MM.1S (cell line): Measurements from ENCODE around the gene RUSF1.

Experiments used
- CTCF ChIP-seq: fragments of 300-600 bp; sonication (generic); IDR thresholded peaks from 2 replicates; pipeline ENCODE4 v1.5.1; 2016; ENCODE audit warnings: antibody characterized with exemption, low read length, mixed read lengths
- EZH2 ChIP-seq: fragments of 300-600 bp; sonication (generic); optimal IDR thresholded peaks from 2 replicates; pipeline ENCODE3; 2017; ENCODE audit warnings: low read depth, mild to moderate bottlenecking, antibody characterized with exemption, low read length, mixed read lengths
- EZH2phosphoT487 ChIP-seq: fragments of 300-600 bp; sonication (generic); IDR thresholded peaks from 2 replicates; pipeline ENCODE4 v1.6.1; 2018; ENCODE audit warnings: antibody characterized with exemption, low read length

DNA sequence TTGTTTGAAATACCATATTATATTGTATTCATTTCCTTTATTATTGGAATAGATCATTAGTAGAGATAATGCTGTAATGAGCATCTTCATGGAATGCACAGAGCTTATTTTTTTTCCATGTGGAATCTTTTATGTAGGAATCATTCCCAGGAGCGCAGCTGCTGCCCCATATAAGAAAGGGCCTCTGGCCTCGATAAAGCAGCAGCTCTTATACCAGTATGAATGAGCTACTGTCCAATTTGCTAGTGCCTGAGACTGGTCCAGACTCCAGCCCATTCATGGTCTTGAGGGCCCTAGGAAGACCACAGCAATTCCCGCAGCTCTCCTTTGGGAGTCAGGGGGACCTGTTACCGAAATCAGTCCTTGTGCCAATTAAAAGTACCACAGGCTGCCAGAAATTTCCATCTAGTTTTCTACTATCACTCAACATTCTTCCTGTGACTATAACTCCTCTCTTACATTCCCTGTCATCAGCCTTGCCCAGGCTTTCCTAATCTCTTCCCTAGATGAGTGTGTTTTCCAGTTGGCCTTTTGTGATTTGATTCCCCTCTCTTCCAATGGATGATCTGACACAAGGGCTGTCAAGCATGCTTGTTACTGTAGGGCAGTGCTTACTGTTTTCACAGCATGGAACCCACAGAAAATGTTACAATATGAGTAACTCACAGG is 67.5 kb downstream of the RUSF1 start:
- TF ChIP-seq EZH2phosphoT487 (no peak), CTCF (no peak), EZH2 (no peak)
